Memory B cell (primary cell): ENCODE data around the gene YBX2.

Experiments used
- ATAC-seq: fragments of 150-1000 bp; cut with Tn5 transposase; 2 replicates; pipeline ENCODE4 v1.10.0; 2021; ENCODE audit warnings: low read depth, mild to moderate bottlenecking, moderate library complexity
- DNase-seq, 2 donors: peaks; one replicate each; pipeline ENCODE4 v3.0.0; 2022; ENCODE audit warnings: low spot score in 2 of 2
- H3K27ac Mint-ChIP-seq: one replicate; pipeline ENCODE4 v1.8.0; 2022; ENCODE audit warnings: mild to moderate bottlenecking, moderate library complexity, mixed read lengths
- H3K27me3 Mint-ChIP-seq: one replicate; pipeline ENCODE4 v1.8.0; 2022; ENCODE audit warnings: mixed read lengths
- H3K36me3 Mint-ChIP-seq: one replicate; pipeline ENCODE4 v1.8.0; 2022; ENCODE audit warnings: mild to moderate bottlenecking, mixed read lengths
- H3K4me1 Mint-ChIP-seq: one replicate; pipeline ENCODE4 v1.8.0; 2022; ENCODE audit warnings: mixed read lengths
- H3K4me3 Mint-ChIP-seq: one replicate; pipeline ENCODE4 v1.8.0; 2022; ENCODE audit warnings: mild to moderate bottlenecking, moderate library complexity, mixed read lengths
- H3K9me3 Mint-ChIP-seq: one replicate; pipeline ENCODE4 v1.8.0; 2022; ENCODE audit warnings: mixed read lengths

The YBX2 gene

DNA sequence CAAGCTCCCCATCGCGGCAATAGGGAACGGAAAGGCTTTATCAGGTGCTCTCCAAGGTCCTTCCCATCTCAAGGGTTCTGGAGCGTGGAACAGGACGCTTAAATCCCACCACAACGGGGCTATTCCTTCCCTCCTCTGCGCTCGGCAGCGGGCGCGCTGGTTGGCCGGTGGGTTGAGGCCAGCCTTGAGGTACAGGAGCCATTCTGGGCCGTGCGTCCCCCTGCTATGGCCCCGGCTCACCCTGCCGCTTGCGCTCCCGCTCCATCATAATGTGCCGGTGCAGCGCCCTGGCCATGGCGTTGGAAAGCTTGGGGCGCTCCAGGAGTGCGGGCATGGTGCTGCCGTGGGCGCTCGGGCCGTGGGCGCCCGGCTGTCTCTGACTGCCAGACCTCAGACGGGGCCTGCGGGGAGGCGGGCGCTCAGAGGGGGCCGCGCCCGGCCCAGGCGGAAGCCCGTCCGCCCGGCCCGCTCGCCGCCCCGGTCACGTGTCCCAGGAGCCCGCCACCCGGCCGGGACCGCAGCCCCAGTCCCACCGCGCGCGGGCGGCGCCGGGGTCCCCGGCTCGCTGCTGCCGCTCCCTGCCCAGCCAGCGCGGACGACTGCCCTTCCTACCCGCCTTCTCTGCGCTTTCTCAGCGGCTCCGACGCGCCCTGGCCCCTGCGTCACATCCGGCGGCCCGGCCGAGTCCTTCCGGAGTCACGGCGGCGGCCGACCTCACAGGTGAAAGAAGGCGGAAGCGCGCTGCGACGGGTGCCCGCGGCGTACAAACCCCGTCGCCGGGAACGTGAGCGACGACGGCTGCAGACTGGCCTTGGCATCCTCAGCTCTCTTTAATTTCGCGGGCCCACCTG lies 20.5 kb upstream of the YBX2 start, which contains the start of gene GPS2:
Gene GPS2, minus strand, starts transcription at position 642 of the 851 bp plus-strand sequence. Its CDS starts 308 bp downstream, at position 334.
- Mint-ChIP-seq H3K27ac (peak within 1 kb of the TSS; percentile 98), H3K4me1 (peaks cover 37% of the 10 kb centered on the region), H3K36me3 (peaks cover 36% of the 10 kb centered on the region), H3K27me3 (no peaks in the 10 kb centered on the region), H3K9me3 (no peaks in the 10 kb centered on the region), H3K4me3 (peak within 1 kb of the TSS; percentile 98)
- DNase-seq (peak; percentile 87 to 96), ATAC-seq (peak; percentile 92)

DNA sequence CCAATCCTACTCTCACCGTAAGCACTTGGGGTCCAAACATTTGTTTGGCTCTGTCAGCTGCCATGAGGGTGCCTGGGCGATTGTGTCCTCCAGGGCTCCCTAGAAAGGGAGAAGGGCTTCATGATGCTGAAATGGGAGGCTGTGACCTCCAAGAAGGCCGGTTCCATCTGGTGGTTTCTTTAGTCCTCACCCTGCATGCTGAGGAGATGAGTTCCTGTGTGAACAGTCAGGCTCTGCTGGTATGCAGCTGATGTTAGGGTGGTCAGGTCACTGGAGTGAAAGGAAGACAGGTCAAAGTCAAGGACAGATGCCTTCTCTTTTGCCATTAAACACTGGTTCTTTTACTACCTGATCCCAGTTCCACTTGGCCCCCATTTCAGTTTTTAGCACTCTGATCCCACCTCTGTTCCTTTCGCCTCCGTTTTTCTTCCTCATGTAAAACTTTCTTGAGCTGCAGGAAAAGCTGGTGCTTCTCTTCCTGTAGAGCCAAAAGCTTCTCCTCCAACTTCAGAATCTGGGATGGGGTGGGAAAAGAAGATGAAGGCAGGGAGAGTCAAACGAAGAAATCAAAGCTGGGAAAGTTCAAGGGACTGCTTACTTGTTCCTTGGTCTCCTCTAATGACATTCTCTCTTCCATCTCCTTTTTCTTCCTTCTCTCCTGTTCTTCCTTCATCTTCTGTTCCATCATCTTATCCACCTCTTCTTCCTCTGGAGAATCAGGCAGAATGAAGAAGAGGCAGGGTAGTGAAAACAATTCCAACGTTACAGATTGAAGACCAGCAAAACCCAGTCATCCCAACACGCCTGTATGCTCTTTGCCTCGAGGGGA lies 19.7 kb upstream of the YBX2 start:
- DNase-seq (no peak), ATAC-seq (no peak)
- H3K4me3 Mint-ChIP-seq, result peak overlapping the region; percentile 85
- peak overlapping the region; percentile 98 for H3K27ac Mint-ChIP-seq
- no peaks in the 10 kb centered on the region for H3K9me3 Mint-ChIP-seq
- peaks cover 40% of the 10 kb centered on the region for H3K36me3 Mint-ChIP-seq
- H3K27me3 Mint-ChIP-seq, result no peaks in the 10 kb centered on the region
- peaks cover 45% of the 10 kb centered on the region for H3K4me1 Mint-ChIP-seq

DNA sequence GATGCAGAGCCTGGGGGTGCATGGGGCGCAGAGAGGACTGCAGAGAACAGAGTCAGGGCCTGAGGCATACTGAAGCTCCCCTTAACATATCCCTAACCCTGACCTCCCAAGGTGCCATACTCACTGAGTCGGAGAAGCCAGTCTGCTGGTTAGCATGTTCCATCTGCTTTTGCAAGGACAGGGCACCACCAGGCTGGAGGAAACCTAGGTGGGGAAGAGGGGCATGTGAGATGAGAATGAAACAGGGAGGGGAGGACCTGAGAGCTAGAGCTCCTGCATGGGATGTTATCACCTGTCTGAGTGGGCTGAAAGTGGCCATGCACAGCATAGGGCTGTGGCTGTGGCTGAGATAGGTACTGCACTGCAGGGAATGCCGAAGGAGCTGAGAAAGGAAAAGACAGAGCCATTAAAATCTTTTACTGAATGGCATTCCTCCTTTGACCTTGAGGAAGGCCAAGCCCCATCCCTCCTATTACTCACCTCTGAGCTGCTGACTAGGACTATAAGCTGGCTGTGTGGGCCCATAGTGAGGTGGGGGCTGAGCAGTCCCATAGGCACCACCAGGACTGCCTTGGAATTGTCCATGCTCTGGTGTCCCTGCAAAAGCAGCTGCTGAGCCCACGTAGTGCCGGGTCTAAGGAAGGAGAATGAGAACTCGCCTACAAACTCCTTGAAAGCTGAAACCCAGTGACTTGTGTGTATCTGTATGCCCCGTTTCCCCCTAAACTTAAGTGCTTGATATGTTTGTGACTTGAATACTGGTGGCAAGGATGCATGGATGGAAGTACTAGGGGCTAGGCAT lies 18.9 kb upstream of the YBX2 start:
- H3K4me3 Mint-ChIP-seq, result peak overlapping the region; percentile 55
- peaks cover 47% of the 10 kb centered on the region for H3K4me1 Mint-ChIP-seq
- H3K9me3 Mint-ChIP-seq, result no peaks in the 10 kb centered on the region
- DNase-seq (no peak), ATAC-seq (no peak)
- H3K27me3 Mint-ChIP-seq, result no peaks in the 10 kb centered on the region
- peaks cover 40% of the 10 kb centered on the region for H3K36me3 Mint-ChIP-seq
- peak overlapping the region; percentile 98 for H3K27ac Mint-ChIP-seq

DNA sequence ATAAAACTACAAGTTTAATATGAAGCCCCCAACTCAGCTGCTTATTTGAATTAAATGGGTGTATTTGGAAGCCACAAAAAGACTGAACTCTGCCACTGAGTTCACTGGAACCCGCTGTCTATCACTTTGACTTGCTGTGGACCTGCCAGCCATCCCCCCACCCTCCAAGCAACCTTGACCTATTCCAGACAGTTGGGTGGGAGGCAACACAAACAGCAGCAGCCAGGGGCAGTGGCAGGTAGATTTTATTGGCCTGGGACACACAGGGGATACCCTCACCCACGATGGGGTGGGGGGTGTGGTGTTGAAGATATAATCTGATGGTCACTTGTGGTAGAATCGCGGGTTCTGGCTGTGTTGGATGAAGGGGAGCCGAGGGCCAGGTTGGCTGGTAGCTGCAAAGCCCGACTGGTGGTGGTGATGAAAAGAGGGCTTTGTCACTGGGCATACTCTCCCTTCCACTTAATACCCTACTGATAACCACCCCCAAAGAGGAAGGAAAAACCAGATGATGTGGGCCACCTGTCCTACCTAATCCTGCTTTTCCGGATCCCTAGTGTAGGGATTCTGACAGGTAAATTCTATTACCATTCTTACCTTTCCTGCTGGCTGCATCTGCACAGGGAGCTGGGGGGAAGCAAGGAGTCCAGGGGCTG lies 18.1 kb upstream of the YBX2 start:
- no peak overlapping the region for H3K4me3 Mint-ChIP-seq
- no peak for ATAC-seq
- H3K9me3 Mint-ChIP-seq, result no peaks in the 10 kb centered on the region
- no peak for DNase-seq
- H3K27ac Mint-ChIP-seq, result peak overlapping the region; percentile 98
- peaks cover 47% of the 10 kb centered on the region for H3K4me1 Mint-ChIP-seq
- no peaks in the 10 kb centered on the region for H3K27me3 Mint-ChIP-seq
- peaks cover 37% of the 10 kb centered on the region for H3K36me3 Mint-ChIP-seq

DNA sequence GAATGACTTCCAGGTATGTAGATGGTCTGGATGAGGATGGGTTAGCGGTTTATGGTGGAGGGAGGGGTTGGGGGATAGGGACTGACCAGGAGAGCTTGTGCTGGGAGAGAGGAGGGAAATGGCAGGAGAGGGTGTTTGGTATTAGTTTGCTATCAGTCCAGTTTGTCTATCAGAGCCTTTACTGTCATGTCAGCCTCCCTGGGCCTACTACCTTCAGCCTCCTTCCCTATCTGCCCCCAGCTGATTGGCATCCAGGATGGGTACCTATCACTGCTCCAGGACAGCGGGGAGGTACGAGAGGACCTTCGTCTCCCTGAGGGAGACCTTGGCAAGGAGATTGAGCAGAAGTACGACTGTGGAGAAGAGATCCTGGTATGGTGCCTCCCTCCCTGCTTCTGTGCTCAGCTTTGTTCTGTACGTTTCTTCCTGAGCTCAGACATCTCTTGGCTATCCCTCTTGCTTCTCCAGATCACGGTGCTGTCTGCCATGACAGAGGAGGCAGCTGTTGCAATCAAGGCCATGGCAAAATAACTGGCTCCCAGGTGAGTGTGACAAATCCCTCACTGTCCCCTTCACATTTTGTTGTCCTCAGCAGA lies 16.8 kb upstream of the YBX2 start:
- Mint-ChIP-seq H3K9me3 (no peaks in the 10 kb centered on the region), H3K27ac (peak overlapping the region; percentile 92), H3K4me1 (peaks cover 44% of the 10 kb centered on the region), H3K36me3 (peaks cover 39% of the 10 kb centered on the region), H3K27me3 (no peaks in the 10 kb centered on the region), H3K4me3 (peak overlapping the region; percentile 83)
- ATAC-seq, result no peak
- no peak for DNase-seq

DNA sequence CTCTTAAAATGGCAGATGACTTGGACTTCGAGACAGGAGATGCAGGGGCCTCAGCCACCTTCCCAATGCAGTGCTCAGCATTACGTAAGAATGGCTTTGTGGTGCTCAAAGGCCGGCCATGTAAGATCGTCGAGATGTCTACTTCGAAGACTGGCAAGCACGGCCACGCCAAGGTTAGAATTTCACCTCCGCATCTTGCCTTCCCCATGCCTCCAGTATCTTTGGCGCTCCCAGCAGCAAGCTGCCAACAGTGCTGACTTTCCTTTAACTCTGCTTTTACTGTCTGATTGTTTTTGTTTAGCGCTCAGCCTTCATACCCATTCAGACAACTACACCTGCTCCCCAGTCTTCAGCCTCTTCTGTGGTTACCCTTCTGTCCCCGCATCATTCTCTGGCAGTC lies 15.2 kb upstream of the YBX2 start:
- H3K36me3 Mint-ChIP-seq, result peaks cover 37% of the 10 kb centered on the region
- H3K4me1 Mint-ChIP-seq, result peaks cover 41% of the 10 kb centered on the region
- peak overlapping the region; percentile 97 for H3K27ac Mint-ChIP-seq
- H3K4me3 Mint-ChIP-seq, result peak overlapping the region; percentile 88
- H3K9me3 Mint-ChIP-seq, result no peaks in the 10 kb centered on the region
- ATAC-seq, result no peak
- no peak for DNase-seq
- no peaks in the 10 kb centered on the region for H3K27me3 Mint-ChIP-seq

DNA sequence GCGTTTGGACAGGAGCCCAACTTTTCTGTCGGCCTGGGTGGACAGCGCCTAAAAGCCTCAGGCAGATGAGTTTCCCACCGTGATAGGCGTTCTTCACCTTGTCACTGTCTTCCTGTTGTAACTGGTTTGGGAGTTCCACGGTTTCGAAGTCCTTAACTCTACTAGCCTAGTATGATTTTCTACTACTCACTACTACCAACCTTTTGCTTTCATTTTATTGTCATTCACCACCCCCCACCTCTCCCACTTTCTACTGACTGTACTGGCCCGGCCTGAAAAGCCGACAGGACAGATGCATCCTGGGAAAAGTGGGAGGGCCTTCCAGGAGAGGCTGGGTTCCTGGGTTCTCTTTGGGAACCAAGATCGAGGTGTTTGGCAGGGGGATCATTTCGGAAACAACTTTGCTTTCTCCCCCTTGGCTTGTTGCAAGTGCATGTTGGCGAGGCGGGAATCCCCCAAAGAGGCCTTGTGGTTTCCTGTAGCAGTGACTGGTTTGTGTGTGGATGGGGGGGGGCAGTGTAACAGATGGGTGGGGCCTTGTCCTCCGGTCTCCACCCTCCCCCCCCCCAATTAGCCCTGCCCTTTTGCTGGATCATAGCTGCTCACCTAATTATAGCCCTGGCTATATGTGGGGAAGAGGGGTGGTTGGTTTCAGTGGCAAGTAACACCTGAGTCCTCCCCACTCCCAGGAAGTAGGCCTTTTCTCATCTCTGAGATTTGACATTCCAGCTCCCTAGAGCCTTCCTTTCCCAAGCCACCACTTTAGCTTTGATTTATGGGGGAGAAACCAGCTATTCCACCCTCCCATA lies 14.4 kb upstream of the YBX2 start:
- Mint-ChIP-seq H3K36me3 (peaks cover 35% of the 10 kb centered on the region), H3K27ac (peak overlapping the region; percentile 97), H3K4me1 (peaks cover 35% of the 10 kb centered on the region), H3K9me3 (no peaks in the 10 kb centered on the region), H3K4me3 (peak overlapping the region; percentile 88), H3K27me3 (no peaks in the 10 kb centered on the region)
- DNase-seq (peak; percentile 74 to 85), ATAC-seq (peak; percentile 32)

DNA sequence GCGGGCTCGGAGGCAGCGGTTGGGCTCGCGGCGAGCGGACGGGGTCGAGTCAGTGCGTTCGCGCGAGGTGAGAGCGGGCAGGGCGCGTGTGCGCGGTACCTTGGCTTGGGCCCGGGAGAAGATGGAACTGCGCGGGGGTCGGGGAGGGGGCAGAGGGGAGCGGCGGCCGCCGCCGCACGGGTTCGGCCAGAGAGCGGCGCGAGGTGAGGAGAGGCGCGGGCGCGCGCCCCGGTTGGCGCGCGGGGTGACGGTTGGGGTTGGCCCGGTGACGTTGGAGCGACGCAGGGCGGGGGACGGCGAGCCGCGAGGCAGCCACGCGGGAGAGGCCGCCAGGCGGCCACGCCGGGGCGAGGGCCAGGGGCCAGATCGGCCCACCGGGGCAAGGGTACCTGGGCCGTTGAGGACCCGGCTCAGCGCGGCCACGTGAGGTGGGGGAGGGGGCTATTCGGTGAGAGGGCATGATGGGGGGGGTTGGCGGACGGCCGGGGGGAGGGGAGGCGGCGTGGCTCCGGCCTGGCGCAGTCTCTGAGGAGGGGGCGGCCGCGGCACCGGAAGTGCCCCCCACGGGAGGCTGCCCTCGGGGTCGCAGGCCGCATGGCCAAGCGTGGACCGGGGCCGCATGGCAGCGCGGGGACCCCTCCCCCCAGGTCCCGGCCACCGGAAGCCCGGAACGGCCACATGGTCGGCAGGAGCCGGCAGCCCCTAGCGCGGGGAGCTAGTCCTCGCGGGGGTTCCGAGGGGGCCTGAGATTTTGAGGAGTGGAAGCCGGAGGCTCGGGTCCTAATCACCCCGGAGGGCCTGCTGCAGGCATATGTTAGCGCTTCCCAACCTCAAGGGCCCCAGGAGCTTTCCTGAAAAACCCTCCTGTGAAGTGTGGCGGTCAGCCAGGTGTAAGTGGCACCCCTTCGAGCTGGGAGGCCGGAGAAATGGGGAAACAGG lies 13.5 kb upstream of the YBX2 start:
- peaks cover 32% of the 10 kb centered on the region for H3K4me1 Mint-ChIP-seq
- DNase-seq (peak in 1 of 2 donors; percentile 65), ATAC-seq (peak; percentile 25)
- peak overlapping the region; percentile 97 for H3K27ac Mint-ChIP-seq
- peaks cover 31% of the 10 kb centered on the region for H3K36me3 Mint-ChIP-seq
- peak overlapping the region; percentile 88 for H3K4me3 Mint-ChIP-seq
- H3K9me3 Mint-ChIP-seq, result no peaks in the 10 kb centered on the region
- H3K27me3 Mint-ChIP-seq, result no peaks in the 10 kb centered on the region

DNA sequence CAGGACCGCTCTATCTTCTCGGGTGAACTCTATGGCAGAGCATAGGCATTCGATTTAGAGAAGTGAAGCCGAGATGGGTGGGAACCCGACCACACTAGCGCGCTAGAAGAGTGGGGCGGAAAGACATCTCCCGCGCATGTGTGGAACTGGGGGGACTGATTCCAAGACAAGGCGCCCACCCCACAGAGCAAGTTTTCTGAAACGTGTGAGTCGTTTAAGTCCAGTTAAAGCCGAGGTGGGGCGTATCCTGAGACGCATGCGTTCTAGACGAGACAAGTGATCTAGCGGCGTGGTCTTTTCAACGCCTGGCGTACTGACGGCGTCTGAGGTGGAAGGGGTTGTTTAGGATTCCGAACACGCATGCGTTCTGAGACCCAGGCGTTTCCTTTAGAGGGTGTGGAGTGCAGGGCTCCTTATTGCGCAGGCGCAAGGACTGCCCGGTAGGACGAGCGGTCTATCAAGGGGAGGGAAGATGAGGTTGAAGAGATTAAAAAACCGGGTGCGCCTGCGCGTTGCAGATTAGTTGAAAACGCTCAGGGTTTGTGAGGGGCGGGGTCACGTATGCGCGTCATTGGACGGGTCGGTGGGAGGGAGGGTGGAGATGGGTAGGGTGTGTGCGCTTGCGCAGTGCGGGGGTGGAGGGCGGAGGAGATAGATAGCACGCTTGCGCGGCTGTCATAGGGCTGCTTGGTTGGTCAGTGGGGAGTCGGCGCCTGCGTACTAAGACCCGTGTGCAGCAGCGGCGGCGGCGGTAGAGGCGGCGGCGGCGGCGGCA lies 12.7 kb upstream of the YBX2 start, which contains the start of gene EIF5A:
Gene EIF5A, plus strand, starts transcription at position 718 of the 775 bp plus-strand sequence. CDS start 2,008 bp downstream, outside the sequence.
- peaks cover 24% of the 10 kb centered on the region for H3K36me3 Mint-ChIP-seq
- no peaks in the 10 kb centered on the region for H3K9me3 Mint-ChIP-seq
- H3K4me1 Mint-ChIP-seq, result peaks cover 27% of the 10 kb centered on the region

DNA sequence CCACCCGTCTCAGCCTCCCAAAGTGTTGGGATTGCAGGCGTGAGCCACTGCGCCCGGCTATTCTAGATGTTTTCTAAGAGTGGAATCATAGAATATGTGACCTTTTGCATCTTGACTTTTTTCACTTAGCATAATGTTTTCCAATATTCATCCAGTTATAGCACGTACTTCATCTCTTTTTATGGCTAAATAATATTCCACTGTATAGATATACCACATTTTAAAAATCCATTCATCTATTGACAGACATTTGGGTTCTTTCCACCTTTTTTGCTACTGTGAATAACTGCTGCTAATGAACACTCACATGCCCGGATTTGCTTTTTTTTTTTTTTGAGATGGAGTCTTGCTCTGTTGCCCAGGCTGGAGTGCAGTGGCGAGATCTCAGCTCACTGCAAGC lies 9.7 kb upstream of the YBX2 start:
- Mint-ChIP-seq H3K36me3 (peaks cover 2% of the 10 kb centered on the region), H3K27ac (no peak overlapping the region), H3K4me3 (no peak overlapping the region), H3K27me3 (peaks cover 5% of the 10 kb centered on the region), H3K9me3 (no peaks in the 10 kb centered on the region), H3K4me1 (peaks cover 2% of the 10 kb centered on the region)
- ATAC-seq (no peak), DNase-seq (no peak)

More for the DNA sequence above, 12.7 kb upstream of the YBX2 start, which contains the start of gene EIF5A:
- DNase-seq (peak; percentile 96 to 99), ATAC-seq (peak; percentile 69)
- peak within 1 kb of the TSS; percentile 88 for H3K4me3 Mint-ChIP-seq
- peak within 1 kb of the TSS; percentile 97 for H3K27ac Mint-ChIP-seq
- no peaks in the 10 kb centered on the region for H3K27me3 Mint-ChIP-seq
